GM21825 (cell line): ENCODE data around the gene TSHZ1.
"Not testable (repeated sequence)": the region's sequence is repeated elsewhere in the genome, so short reads cannot be mapped to it uniquely, and the experiment has no call there.

Experiments used
- ATAC-seq: cut with Tn5 transposase; IDR thresholded peaks from one replicate; pipeline ENCODE4 v1.9.1; 2021; ENCODE audit warnings: mild to moderate bottlenecking, moderate library complexity; ENCODE audit not compliant: unreplicated experiment

The TSHZ1 gene

GRCh38 chr18:75291460-75291859, 80.9 kb downstream of the TSHZ1 start:
- no peak for ATAC-seq

GRCh38 chr18:75293591-75293990, 83.0 kb downstream of the TSHZ1 start:
- ATAC-seq = no peak

- ATAC-seq = no peak
These were observed 87.1 kb downstream of the TSHZ1 start for GRCh38 chr18:75297731-75298130.

GRCh38 chr18:75304678-75305557, 94.3 kb downstream of the TSHZ1 start:
- no peak for ATAC-seq

GRCh38 chr18:75305984-75306383, 95.4 kb downstream of the TSHZ1 start:
- no peak for ATAC-seq

- no peak for ATAC-seq
These were observed 96.9 kb downstream of the TSHZ1 start for GRCh38 chr18:75307530-75307929.

GRCh38 chr18:75309564-75309963, 99.0 kb downstream of the TSHZ1 start:
- ATAC-seq = no peak

- ATAC-seq = no peak
These were observed 103.5 kb downstream of the TSHZ1 start for GRCh38 chr18:75314117-75314516.

GRCh38 chr18:75314606-75315005, 104.0 kb downstream of the TSHZ1 start:
- ATAC-seq = no peak

- no peak for ATAC-seq
These were observed 105.6 kb downstream of the TSHZ1 start for GRCh38 chr18:75316223-75316622.

- no peak for ATAC-seq
These were observed 106.2 kb downstream of the TSHZ1 start for GRCh38 chr18:75316826-75317225.

GRCh38 chr18:75317300-75317699, 106.7 kb downstream of the TSHZ1 start:
- no peak for ATAC-seq

GRCh38 chr18:75317703-75318102, 107.1 kb downstream of the TSHZ1 start:
- ATAC-seq = no peak

- no peak for ATAC-seq
These were observed 109.3 kb downstream of the TSHZ1 start for GRCh38 chr18:75319905-75320304.

- ATAC-seq = no peak
These were observed 109.9 kb downstream of the TSHZ1 start for GRCh38 chr18:75320506-75320905.

- ATAC-seq = no peak
These were observed 110.8 kb downstream of the TSHZ1 start for GRCh38 chr18:75321431-75321830.

- ATAC-seq = no peak
These were observed 111.6 kb downstream of the TSHZ1 start for GRCh38 chr18:75322206-75322605.

- no peak for ATAC-seq
These were observed 113.4 kb downstream of the TSHZ1 start for GRCh38 chr18:75323821-75324585.

GRCh38 chr18:75324686-75325257, 114.2 kb downstream of the TSHZ1 start:
- ATAC-seq = no peak

- ATAC-seq = not testable (repeated sequence)
These were observed 119.2 kb downstream of the TSHZ1 start for GRCh38 chr18:75329753-75330152.

GRCh38 chr18:75330308-75330707, 119.7 kb downstream of the TSHZ1 start:
- no peak for ATAC-seq

- ATAC-seq = no peak
These were observed 124.3 kb downstream of the TSHZ1 start for GRCh38 chr18:75334869-75335268.
